ENCODE data around the gene SPPL2A. TPM values are rescaled to one million over a fixed set of nuclear protein-coding genes. Genes with fewer than 3 reads are reported as not detected.

SPPL2A gene
- total and polyA plus RNA-seq, 7 donors = 70.6 to 303 (median 187) TPM

GRCh38 chr15:50810128-50810527 lies 44.6 kb upstream of the SPPL2A start:
- ATAC-seq = no peak
- TF ChIP-seq CTCF (IDR thresholded peaks at IDR 0.05) = no peak
- Histone ChIP-seq H3K27me3 (ENCODE audit: insufficient read depth in 3 of 3, low read length in 2 of 3) (no peaks in the 10 kb centered on the region), H3K27ac (no peak overlapping the region), H3K9me3 (no peaks in the 10 kb centered on the region), H3K4me1 (no peaks in the 10 kb centered on the region), H3K4me3 (no peak overlapping the region), H3K36me3 (ENCODE audit: insufficient read depth in 1 of 2, low read depth in 1 of 2) (no peaks in the 10 kb centered on the region)
- intact Hi-C loops (cut with DNase I) = no loop called here
- WGBS, 3 donors = 67 to 71% (median 70%) methylated on average over 1 of the region's 1 CpG
- DNase-seq = no peak

- WGBS, 3 donors = 72 to 86% (median 78%) methylated on average over 5 of the region's 5 CpGs
- H3K27me3 ChIP-seq (ENCODE audit: insufficient read depth in 3 of 3, low read length in 2 of 3) = no peaks in the 10 kb centered on the region
- TF ChIP-seq CTCF (IDR thresholded peaks at IDR 0.05) = no peak
- H3K9me3 ChIP-seq = no peaks in the 10 kb centered on the region
- H3K4me3 ChIP-seq = no peak overlapping the region
- ATAC-seq (no peak), DNase-seq (no peak)
- no peaks in the 10 kb centered on the region for H3K4me1 ChIP-seq
- no peaks in the 10 kb centered on the region for H3K36me3 ChIP-seq (ENCODE audit: insufficient read depth in 1 of 2, low read depth in 1 of 2)
- H3K27ac ChIP-seq = no peak overlapping the region
- intact Hi-C loops (cut with DNase I) = no loop called here
Measured at GRCh38 chr15:50808728-50809127, 43.2 kb upstream of the SPPL2A start.

GRCh38 chr15:50803479-50804180 lies 38.1 kb upstream of the SPPL2A start:
- H3K9me3 ChIP-seq = no peaks in the 10 kb centered on the region
- no peak overlapping the region for H3K4me3 ChIP-seq
- no peaks in the 10 kb centered on the region for H3K36me3 ChIP-seq (ENCODE audit: insufficient read depth in 1 of 2, low read depth in 1 of 2)
- ATAC-seq (no peak), DNase-seq (no peak)
- intact Hi-C loops (cut with DNase I) = no loop called here
- no peak for TF ChIP-seq CTCF (IDR thresholded peaks at IDR 0.05)
- no peak overlapping the region for H3K27ac ChIP-seq
- H3K4me1 ChIP-seq = peaks cover 14% of the 10 kb centered on the region
- 58 to 61% (median 60%) methylated on average over 2 of the region's 2 CpGs for WGBS, 3 donors
- H3K27me3 ChIP-seq (ENCODE audit: insufficient read depth in 3 of 3, low read length in 2 of 3) = no peaks in the 10 kb centered on the region

- no peak for ATAC-seq
- peak overlapping the region; percentile 89 for H3K27ac ChIP-seq
- no peak for TF ChIP-seq CTCF (IDR thresholded peaks at IDR 0.05)
- intact Hi-C loops (cut with DNase I) = no loop called here
- H3K9me3 ChIP-seq = no peaks in the 10 kb centered on the region
- 78 to 91% (median 82%) methylated on average over 1 of the region's 1 CpG for WGBS, 3 donors
- H3K4me1 ChIP-seq = peaks cover 19% of the 10 kb centered on the region
- H3K4me3 ChIP-seq = no peak overlapping the region
- no peaks in the 10 kb centered on the region for H3K36me3 ChIP-seq (ENCODE audit: insufficient read depth in 1 of 2, low read depth in 1 of 2)
- H3K27me3 ChIP-seq (ENCODE audit: insufficient read depth in 3 of 3, low read length in 2 of 3) = no peaks in the 10 kb centered on the region
- no peak for DNase-seq
Measured at GRCh38 chr15:50800715-50801114, 35.2 kb upstream of the SPPL2A start.

- Histone ChIP-seq H3K27ac (peak overlapping the region; percentile 89), H3K9me3 (no peaks in the 10 kb centered on the region), H3K36me3 (ENCODE audit: insufficient read depth in 1 of 2, low read depth in 1 of 2) (no peaks in the 10 kb centered on the region), H3K27me3 (ENCODE audit: insufficient read depth in 3 of 3, low read length in 2 of 3) (no peaks in the 10 kb centered on the region), H3K4me3 (no peak overlapping the region), H3K4me1 (peaks cover 19% of the 10 kb centered on the region)
- ATAC-seq = peak; percentile 93 to 97 (median 96)
- intact Hi-C loops (cut with DNase I) = loop anchor here in 1 of 2 donors (2.0 kb wide), 1 partner anchor 34 kb away; the partner anchor contains the start of gene SPPL2A
- TF ChIP-seq CTCF (IDR thresholded peaks at IDR 0.05) = no peak
- peak; percentile 23 to 84 for DNase-seq
- WGBS, 3 donors = 15 to 25% (median 20%) methylated on average over 3 of the region's 3 CpGs
Measured at GRCh38 chr15:50798684-50799083, 33.2 kb upstream of the SPPL2A start.

Measured in psoas muscle (tissue), 8 donors.